GF-D8 (cell line): ENCODE results near the gene SLC38A8.

Experiments used
- DNase-seq: peaks from one replicate; lab custom pipeline; 2025; lab: John Stamatoyannopoulos, UW

Gene SLC38A8

DNA sequence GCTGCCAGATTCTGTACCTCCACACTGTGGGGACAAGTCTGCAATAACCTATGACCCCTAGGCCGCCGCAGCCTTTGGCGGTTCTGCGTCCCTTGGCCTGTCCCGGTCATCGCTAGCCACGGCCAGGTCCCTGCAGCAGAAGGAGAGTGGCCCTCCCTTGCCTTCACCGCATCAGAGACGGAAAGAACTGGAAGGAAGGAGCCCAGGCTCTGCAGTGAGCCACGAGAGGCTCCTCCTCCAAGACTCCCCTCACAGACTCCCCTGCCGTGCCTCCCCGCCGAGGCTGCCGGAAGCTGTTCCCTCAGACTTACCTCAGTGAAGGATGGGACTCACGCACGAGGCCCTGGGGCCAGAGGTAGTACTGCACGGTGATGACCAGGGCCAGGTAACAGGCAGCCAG is 11.0 kb downstream of the SLC38A8 start:
- DNase-seq = no peak

DNA sequence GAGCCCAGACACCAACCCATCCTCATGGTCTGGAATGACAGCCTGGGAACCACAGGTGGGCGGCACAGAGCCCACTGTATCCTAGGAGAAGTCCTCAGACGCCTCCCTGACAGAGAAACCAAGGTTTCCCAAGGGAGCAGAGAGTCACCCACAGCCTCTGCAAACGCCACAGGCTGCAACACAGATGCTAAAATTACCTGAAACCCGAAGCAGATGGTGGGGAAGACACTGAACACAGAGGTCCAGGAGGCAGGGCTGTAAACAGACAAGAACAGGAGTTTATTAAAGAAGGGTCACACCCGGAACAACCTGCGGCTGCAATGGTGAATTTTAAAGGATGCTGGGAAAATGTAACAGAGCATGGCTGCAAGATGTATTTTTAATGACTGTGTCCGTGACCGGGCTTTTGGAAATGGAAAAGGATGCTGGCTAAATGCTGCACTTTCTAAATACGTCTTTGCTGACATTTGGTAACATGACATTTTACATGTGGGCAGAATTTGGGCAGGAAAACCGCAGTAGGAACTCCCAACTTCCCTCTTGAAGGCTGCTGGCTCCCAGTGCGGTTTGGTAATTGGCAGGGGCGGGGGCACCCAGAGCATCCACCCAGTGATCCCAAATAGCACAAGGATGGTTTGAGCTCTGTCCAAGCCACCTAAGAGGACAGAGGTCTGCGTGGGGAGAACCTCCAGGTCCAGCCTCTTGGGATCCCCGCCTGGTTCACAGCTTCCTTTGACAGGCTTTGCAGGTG is 13.1 kb downstream of the SLC38A8 start:
- peak; percentile 27 for DNase-seq

DNA sequence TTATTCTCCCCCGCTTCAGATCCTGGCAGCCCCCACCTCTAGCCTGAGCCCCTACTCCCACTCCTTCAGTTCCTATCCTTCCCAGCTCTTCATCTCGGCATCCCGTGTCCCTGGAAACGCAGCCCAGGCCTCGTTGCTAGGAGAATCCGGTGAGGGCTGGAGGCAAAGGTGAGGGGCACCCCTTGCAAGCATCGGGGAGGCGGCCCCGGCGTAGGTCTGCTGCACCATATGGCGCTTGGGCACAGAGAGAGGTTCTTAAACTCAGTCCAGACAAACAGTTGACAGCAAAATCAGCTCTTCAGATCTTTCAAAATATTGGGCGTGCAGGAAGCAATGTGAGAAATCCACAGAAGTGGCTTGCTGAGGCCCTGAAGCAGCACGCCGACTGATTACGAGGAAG is 15.0 kb downstream of the SLC38A8 start:
- DNase-seq = no peak

DNA sequence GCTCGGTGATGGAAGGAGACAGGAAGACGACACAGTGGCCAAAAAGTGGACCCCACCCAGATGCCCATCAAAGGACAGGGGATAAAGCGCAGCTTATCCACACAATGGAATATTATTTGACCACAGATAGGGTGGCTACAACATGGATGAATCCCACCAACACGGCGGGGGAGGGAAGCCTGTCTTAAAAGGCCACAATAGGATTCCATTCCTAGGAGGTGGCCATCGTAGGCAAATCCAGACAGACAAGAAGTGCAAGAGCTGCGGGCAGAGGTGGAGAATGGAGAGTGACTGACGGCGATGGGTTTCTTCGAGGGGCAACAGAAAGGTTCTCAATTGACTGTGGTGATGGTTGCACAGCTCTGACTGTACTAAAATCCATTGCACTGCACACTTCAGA is 16.0 kb downstream of the SLC38A8 start:
- DNase-seq = no peak

DNA sequence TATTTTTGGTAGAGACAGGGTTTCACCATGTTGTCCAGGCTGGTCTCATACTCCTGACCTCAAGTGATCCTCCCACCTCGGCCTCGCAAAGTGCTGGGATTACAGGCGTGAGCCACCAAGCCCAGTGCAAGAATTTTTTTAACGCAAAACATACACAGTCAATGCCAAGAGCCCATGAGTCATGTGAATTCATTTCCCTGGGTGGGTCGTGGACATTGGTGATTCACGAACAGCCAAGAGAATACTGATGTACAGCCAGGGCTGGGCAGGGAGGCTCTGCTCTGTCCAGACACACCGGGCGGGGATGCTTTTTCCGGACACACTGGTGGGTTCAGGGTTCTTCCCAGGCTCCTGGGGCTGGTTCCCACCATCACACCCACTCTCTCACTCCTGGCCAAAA is 17.7 kb downstream of the SLC38A8 start:
- DNase-seq = no peak

DNA sequence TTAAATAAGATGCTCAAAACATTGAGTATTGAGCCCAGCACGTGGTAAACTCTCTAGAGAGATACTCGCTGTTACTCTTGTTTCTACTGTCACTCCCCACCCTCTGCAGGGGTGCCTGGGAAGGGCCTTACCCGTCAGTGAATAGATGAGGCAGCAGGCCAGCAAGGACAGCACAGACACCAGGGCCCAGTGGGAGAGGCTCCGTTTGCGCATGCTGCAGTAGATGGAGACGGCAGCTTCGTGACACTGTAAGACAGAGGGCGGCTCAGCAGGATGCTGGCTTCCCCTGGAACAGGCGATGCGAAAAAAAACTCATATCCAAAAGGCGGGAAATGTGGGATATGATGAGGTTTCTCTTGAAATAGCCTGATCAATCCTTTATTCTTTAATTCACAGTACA is 20.0 kb downstream of the SLC38A8 start:
- DNase-seq = no peak

DNA sequence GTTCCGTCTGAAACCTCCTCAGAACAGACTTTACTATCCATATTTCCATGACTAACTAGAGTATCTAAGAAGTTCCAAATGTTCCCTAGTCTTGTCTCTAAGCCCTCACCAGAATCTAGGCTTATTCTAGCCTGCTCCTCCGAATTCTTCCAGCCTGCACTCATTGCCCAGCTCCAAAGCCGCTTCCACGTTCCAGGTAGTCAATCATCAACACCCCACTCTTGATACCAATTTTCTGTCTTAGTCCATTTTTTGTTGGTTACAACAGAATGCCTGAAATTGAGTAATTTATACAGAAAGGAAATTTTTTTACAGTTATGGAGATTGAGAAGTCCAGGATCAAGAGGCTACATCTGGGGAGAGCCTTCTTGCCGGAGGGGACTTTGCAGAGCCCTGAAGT is 21.1 kb downstream of the SLC38A8 start:
- no peak for DNase-seq

DNA sequence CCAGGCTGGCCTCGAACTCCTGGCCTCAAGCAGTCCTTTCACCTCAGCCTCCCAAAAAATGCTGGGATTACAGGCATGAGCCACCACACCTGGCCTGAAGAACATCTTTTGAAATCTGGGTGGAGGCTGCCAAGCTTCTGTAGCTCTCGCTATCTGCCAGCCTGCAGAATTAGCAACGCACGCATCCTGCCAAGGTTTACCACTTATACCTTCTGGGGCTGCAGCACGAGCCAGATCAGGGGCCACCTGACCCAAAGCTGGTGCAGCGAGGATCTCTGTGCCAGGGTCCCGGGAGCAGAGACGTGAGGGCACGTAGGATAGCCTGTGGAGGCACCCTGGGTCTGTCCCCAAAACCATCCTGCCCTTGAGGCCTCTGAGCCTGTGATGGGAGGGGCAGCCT is 22.2 kb downstream of the SLC38A8 start:
- DNase-seq = no peak

DNA sequence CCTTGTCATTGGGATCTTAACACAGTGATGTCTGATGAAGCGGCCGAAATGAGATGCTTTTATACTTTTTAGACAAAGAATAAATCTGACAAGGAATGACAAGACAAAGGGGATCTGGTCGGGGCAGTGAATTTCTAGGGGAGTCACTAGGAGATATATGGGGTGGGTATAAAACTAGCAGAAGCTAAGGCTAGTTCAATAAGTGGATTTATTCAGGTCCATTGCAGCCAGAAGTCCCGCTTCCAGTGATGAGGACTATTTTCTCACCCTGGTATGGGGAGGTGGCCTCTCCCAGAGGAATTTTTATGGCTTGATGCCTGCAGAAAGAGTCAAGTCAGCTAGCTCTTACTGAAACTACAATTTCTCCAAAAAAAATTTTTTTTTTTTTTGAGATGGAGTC is 23.9 kb downstream of the SLC38A8 start:
- no peak for DNase-seq

DNA sequence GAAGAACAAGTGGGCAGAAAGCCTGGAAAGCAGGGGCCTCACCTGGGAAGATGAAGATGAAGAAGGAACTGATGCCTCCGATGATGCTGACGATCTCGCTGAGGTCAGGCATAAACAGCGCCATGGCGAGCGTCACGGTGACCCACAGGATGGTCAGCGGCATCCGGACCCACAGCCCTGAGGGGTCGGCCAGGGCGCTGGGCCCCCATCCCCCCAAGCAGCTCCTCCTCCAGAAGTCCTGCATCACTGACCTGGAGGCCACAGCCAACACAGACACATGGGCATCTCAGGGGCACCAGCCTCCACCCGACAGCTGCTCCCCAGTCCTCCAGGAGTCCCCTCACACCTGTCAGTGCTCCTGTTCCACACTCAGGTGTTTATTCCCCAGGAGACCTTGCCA is 26.1 kb downstream of the SLC38A8 start:
- no peak for DNase-seq

DNA sequence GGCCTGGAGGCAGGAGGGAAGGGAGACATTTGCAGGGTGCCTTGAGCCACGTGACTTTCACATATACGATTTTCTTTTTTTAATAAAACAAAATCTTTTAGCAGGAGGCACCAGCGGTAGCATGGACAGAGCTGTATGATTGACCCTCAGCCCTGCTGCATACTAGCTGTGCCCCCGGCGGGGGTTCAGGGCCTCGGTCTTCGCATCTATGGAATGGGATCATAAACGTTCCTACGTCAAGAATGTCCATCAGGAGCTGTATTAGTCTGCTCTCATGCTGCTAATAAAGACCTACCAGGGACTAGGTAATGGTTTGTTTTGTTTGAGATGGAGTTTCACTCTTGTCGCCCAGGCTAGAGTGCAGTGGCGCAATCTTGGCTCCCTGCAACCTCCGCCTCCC is 27.2 kb downstream of the SLC38A8 start:
- no peak for DNase-seq

DNA sequence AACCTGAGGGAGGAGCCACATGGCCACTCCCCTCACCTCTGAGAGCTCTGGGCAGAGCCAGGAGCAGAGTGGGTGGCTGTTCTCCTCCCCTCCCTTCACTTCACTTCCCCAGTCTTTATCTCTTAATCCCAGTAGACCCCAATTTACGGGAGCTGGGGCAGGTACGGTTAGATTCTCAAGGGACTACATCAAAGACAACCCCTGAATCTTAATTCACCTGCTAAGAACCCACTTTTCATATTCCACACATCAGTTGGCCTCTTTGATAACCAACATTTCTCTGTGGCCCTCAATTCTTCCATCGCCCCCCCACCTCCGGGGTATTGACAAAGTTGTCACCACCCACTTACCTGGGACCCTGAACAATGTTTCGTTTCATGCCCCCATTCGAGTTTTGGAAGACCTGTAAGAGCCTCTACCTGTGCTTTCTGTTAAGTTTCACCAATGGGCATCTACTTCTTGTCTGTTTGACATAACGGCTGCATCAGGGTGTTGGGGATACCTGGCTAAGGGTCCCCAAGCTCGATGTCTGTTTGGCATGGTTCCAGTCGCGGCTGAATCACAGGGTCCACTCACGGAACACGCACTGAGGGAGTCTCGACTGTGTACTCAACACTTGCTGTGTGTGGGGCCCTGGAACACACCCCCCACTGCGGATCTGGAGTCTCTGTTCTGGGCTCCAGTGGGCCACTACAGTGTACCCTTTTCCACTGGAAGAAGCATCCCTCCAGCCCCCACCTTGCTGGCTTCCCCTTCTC is 27.8 kb downstream of the SLC38A8 start:
- DNase-seq = no peak

DNA sequence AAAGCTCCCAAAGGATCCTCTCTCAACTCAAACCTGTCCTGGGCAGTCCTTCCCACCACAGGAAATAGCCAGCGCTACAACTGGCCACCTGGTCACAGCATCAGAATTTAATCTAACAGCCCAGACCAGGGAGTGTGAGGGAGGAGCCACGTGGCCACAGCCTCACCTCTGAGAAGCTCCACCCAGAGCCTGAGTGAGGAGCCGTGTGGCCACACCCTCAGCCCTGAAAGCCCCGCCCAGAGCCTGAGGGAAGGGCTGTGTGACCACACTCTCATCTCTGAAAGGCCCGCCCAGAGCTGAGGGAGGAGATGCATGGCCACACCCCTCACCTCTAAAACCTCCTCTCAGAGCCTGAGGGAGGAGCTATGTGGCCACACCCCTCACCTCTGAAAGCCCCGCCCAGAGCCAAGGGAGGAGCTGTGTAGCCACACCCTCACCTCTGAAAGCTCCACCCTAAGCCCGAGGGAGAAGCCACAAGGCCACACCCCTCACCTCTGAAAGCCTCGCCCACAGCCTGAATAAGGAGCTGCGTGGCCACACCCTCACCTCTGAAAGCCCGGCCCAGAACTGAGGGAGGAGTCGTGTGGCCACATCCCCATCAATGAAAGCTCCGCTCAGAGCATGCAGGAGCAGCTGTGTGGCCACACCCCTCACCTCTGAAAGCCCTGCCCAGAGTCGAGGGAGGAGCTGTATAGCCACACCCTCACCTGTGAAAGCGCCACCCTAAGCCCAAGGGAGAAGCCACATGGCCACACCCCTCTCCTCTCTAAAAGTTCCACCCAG is 28.6 kb downstream of the SLC38A8 start:
- no peak for DNase-seq

DNA sequence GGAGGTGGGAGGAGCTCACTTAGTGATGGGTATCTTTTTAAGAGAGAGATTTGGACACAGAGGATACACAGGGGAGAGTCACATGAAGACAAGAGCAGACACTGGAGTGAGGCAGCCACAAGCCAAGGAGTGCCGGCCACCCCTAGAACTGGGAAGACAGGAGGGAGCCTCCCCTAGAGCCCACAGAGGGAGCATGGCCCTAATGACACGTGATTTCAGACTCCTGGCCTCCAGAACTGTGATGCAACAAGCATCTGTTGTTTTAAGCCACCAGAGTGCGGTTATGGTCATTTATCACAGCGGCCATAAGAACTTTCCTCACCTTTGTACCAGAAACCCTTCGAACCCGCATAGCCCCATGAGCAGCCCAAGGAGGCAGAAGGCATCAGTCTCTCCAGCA is 33.3 kb downstream of the SLC38A8 start:
- DNase-seq = no peak

DNA sequence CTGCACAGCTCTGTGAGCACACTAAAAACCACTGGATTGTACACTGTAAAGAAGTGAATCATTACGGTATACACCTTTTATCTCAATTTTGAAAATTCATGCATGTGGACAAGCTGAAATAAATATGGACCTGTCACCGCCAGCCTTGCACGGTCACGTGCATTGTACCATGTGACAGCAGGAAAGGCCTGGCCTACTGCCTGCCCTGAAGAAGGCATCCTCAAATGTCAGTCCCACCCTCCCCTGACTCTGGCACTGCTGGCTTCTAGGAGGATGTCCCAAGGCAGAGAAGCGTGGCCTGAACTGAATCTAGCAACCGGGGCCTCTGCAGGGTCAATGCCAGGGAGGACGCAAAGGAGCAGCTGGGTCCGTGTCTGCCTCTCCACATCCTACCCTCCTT is 34.6 kb downstream of the SLC38A8 start:
- no peak for DNase-seq

DNA sequence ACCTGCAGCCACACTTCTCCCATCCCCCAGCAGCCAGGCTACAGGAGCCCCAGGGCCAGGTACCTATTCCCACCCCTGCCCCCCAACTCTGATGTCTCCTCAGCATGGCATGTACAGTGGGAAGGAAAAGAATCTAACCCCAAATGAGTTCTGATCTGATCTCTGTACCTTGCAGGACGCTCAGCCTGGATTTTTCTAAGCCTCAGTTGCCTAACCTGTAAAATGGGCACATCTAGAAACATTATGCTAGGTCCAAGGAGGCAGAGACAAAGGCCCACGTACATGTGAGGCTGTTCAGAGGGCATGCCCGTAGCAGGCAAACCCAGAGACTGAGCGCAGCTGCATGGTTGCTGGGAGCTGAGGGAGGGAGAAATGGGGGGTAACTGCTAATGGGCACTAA is 35.1 kb downstream of the SLC38A8 start:
- no peak for DNase-seq

DNA sequence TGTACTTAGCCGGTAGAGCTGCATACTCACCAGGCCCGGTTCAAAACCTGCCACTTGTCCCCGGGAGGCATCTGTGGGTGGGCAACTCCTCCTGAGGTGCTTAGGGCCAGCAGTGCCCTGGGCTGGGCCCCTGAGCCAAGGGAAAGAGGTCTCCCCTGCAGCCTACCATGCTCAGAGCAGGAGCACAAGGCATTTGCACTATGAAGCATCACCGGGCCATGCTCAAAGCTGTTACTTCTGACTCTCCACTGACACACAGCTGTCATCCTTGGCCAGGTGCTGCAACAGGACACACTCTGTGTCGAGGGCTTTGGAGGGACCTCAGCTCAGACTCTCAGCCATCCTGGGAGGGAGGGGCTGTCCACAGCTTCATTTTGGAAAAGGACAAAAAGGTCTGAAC is 37.2 kb downstream of the SLC38A8 start:
- DNase-seq = no peak

DNA sequence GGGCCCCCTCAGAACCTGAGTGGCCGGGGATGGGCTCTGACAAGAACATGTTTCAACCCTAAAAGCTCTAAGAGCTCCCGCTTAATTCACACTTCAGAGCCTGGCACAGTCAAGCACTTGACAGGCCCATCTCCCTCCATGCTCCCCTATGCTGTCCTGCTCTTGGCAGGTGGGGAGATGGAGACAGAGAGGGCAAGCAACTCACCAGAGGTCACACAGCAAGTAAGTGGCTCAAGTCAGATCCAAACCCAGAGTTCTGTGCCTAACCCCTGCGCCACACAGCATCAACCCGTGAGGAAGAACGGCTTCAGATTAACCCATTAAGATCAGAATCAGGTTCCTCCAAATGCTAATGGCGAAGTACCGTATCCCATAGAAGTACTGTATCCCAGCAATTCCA is 38.2 kb downstream of the SLC38A8 start:
- DNase-seq = no peak

DNA sequence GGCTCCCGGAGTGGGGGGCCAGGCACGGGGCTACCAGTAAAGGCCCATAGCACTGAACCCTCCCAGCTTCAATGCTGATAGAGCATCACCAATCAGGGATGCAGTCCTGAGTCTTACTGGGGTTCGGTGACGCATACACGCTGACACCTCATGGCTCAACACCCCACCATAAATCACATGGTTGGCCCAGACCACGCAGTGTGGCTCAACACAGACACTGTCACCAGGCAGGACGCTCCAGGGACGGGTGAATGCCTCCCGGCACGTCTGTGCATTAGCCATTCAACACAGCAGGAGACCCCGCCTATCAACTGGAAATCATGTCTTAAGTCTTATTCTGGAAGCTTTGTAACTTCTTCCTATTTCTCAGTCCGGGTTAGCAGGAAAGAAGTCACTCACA is 39.6 kb downstream of the SLC38A8 start:
- DNase-seq = no peak

DNA sequence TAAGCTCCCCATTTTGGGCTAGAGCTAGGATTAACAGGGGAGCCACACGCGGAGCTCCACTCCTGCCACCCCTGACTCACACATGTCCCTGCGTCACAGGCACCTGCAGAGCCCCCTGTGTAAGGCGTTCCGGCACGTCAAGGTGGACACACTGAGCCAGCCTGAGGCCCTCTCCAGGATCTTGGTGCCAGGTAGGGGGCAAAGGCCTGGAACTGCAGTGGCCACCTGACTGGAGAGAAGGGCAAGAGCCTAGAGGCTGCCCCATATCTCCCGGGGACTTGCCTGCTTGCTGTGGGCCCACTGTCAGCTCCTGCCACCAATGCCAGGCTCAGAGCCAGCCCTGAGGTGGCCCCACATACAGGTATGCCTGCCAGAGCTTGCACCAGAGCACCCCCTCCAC is 40.9 kb downstream of the SLC38A8 start:
- DNase-seq = no peak

DNA sequence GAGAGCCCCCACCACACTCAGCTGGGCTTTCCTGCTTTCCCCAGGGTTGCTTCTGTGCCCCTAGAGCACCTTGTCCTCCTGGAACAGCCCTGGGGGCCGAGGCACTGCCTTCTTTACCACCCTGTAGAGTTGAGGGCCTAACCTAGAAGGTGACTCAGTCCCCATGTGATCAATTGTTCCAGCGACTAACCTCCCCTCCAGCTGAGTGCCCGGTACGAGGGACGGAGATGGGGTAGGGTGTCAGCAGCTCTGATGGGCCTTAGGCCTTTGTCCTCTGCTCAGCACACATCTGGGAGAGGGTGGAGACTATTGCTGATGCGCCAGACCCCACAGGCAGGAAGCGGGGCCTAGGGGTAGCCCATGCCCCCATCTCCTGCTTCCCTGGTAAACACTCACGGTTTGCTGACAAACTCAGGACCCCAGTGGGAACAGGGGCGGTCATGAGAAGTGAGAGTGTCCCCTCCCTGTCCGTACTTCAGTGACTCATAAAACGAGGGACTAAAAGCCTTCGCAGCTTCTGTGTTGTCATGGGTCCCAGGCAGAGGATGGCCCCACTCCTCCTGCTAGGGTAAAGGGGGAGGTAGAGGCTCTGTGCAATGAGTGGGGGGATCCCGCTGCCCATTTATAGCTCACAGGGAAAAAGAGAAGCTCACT is 41.5 kb downstream of the SLC38A8 start:
- DNase-seq = no peak

DNA sequence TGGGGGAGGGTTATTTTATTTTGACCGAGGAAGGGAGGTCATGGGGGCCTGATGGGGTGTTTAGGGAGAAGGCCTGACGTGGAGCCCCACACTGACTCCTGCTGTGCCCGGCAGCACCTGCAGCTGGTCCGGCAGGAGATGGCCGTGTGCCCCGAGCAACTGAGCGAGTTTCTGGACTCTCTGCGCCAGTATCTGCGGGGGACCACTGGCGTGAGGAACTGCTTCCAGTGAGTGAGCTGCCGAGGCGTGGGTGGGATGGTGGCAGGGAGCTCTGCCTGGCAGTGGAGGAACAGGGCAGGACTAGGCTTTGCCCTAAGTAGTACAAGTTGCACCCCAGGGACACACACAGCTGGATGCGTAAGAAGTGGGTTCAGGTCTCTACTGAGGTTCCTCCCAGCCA is 44.5 kb downstream of the SLC38A8 start:
- no peak for DNase-seq
